Rectal smooth muscle tissue (tissue), 1 donor: ENCODE data around the gene DDX27.

ENCODE experiments used
- H3K27ac ChIP-seq: one replicate; pipeline ENCODE4 v1.7.0; 2013; ENCODE audit warnings: low read depth, low read length, inconsistent platforms
- H3K27me3 ChIP-seq: one replicate; pipeline ENCODE4 v1.7.0; 2013; ENCODE audit warnings: low read length; ENCODE audit not compliant: control insufficient read depth, insufficient read depth
- H3K36me3 ChIP-seq: one replicate; pipeline ENCODE4 v1.7.0; 2013; ENCODE audit warnings: low read length; ENCODE audit not compliant: control insufficient read depth, insufficient read depth
- H3K4me1 ChIP-seq: one replicate; pipeline ENCODE4 v1.7.0; 2013; ENCODE audit warnings: low read length; ENCODE audit not compliant: control insufficient read depth, insufficient read depth
- H3K4me3 ChIP-seq: one replicate; pipeline ENCODE4 v1.7.0; 2013; ENCODE audit warnings: low read length
- H3K9ac ChIP-seq: one replicate; pipeline ENCODE4 v1.7.0; 2013; ENCODE audit warnings: low read length

Gene DDX27

GRCh38 chr20:49234831-49235230 lies 15.6 kb downstream of the DDX27 start:
- no peak overlapping the region for H3K9ac ChIP-seq
- peaks cover 56% of the 10 kb centered on the region for H3K36me3 ChIP-seq
- H3K27me3 ChIP-seq = no peaks in the 10 kb centered on the region
- no peaks in the 10 kb centered on the region for H3K4me1 ChIP-seq
- H3K27ac ChIP-seq = no peak overlapping the region
- no peak overlapping the region for H3K4me3 ChIP-seq

- Histone ChIP-seq H3K4me1 (no peaks in the 10 kb centered on the region), H3K4me3 (no peak overlapping the region), H3K27ac (no peak overlapping the region), H3K9ac (no peak overlapping the region), H3K36me3 (peaks cover 50% of the 10 kb centered on the region), H3K27me3 (no peaks in the 10 kb centered on the region)
These were observed 17.1 kb downstream of the DDX27 start for GRCh38 chr20:49236301-49236700.

- Histone ChIP-seq H3K27ac (no peak overlapping the region), H3K4me1 (no peaks in the 10 kb centered on the region), H3K4me3 (no peak overlapping the region), H3K36me3 (peaks cover 50% of the 10 kb centered on the region), H3K27me3 (no peaks in the 10 kb centered on the region), H3K9ac (no peak overlapping the region)
These were observed 18.3 kb downstream of the DDX27 start for GRCh38 chr20:49237531-49237930.

GRCh38 chr20:49245921-49246740 lies 26.9 kb downstream of the DDX27 start:
- no peak overlapping the region for H3K9ac ChIP-seq

GRCh38 chr20:49247169-49247723 lies 28.0 kb downstream of the DDX27 start:
- Histone ChIP-seq H3K4me3 (no peak overlapping the region), H3K4me1 (no peaks in the 10 kb centered on the region), H3K9ac (no peak overlapping the region), H3K27ac (no peak overlapping the region), H3K27me3 (no peaks in the 10 kb centered on the region), H3K36me3 (peaks cover 42% of the 10 kb centered on the region)

More at GRCh38 chr20:49245921-49246740, 26.9 kb downstream of the DDX27 start:
- H3K4me3 ChIP-seq = no peak overlapping the region
- H3K27me3 ChIP-seq = no peaks in the 10 kb centered on the region
- H3K27ac ChIP-seq = peak overlapping the region; percentile 33
- no peaks in the 10 kb centered on the region for H3K4me1 ChIP-seq
- peaks cover 39% of the 10 kb centered on the region for H3K36me3 ChIP-seq

- Histone ChIP-seq H3K27me3 (no peaks in the 10 kb centered on the region), H3K36me3 (peaks cover 43% of the 10 kb centered on the region), H3K9ac (no peak overlapping the region), H3K27ac (no peak overlapping the region), H3K4me3 (no peak overlapping the region), H3K4me1 (no peaks in the 10 kb centered on the region)
These were observed 28.6 kb downstream of the DDX27 start for GRCh38 chr20:49247792-49248191.

- Histone ChIP-seq H3K36me3 (peaks cover 40% of the 10 kb centered on the region), H3K4me1 (no peaks in the 10 kb centered on the region), H3K9ac (no peak overlapping the region), H3K27ac (no peak overlapping the region), H3K4me3 (no peak overlapping the region), H3K27me3 (no peaks in the 10 kb centered on the region)
These were observed 29.1 kb downstream of the DDX27 start for GRCh38 chr20:49248301-49248700.

- peaks cover 43% of the 10 kb centered on the region for H3K36me3 ChIP-seq
These were observed 29.9 kb downstream of the DDX27 start for GRCh38 chr20:49248879-49249665.

GRCh38 chr20:49252556-49253350 lies 33.5 kb downstream of the DDX27 start:
- Histone ChIP-seq H3K27me3 (no peaks in the 10 kb centered on the region), H3K4me1 (no peaks in the 10 kb centered on the region), H3K9ac (no peak overlapping the region), H3K27ac (no peak overlapping the region), H3K36me3 (peaks cover 57% of the 10 kb centered on the region), H3K4me3 (no peak overlapping the region)

More at GRCh38 chr20:49248879-49249665, 29.9 kb downstream of the DDX27 start:
- Histone ChIP-seq H3K4me1 (no peaks in the 10 kb centered on the region), H3K27ac (no peak overlapping the region), H3K27me3 (no peaks in the 10 kb centered on the region), H3K9ac (no peak overlapping the region), H3K4me3 (no peak overlapping the region)

GRCh38 chr20:49256261-49256660 lies 37.0 kb downstream of the DDX27 start:
- peaks cover 57% of the 10 kb centered on the region for H3K36me3 ChIP-seq
- no peak overlapping the region for H3K4me3 ChIP-seq
- H3K27me3 ChIP-seq = no peaks in the 10 kb centered on the region
- H3K9ac ChIP-seq = no peak overlapping the region
- H3K4me1 ChIP-seq = no peaks in the 10 kb centered on the region
- H3K27ac ChIP-seq = no peak overlapping the region

GRCh38 chr20:49259284-49259683 lies 40.1 kb downstream of the DDX27 start:
- no peaks in the 10 kb centered on the region for H3K27me3 ChIP-seq
- no peaks in the 10 kb centered on the region for H3K4me1 ChIP-seq
- H3K9ac ChIP-seq = no peak overlapping the region
- peaks cover 57% of the 10 kb centered on the region for H3K36me3 ChIP-seq
- no peak overlapping the region for H3K4me3 ChIP-seq
- no peak overlapping the region for H3K27ac ChIP-seq

GRCh38 chr20:49259799-49260198 lies 40.6 kb downstream of the DDX27 start:
- H3K4me1 ChIP-seq = no peaks in the 10 kb centered on the region
- H3K27ac ChIP-seq = no peak overlapping the region
- no peaks in the 10 kb centered on the region for H3K27me3 ChIP-seq
- no peak overlapping the region for H3K4me3 ChIP-seq
- no peak overlapping the region for H3K9ac ChIP-seq
- peaks cover 57% of the 10 kb centered on the region for H3K36me3 ChIP-seq
